Measurements from ENCODE around the gene NTMT2.

The NTMT2 gene

GRCh38 chr1:170214117-170215032 is 68.6 kb downstream of the NTMT2 start:
- no peak for DNase-seq

- DNase-seq = no peak
These were observed 69.5 kb downstream of the NTMT2 start for GRCh38 chr1:170215072-170215885.

GRCh38 chr1:170217517-170218256 is 71.9 kb downstream of the NTMT2 start:
- DNase-seq = no peak

GRCh38 chr1:170218257-170218650 is 72.5 kb downstream of the NTMT2 start:
- no peak for DNase-seq

Measured in NCI-H2029 (cell line).